B cell (primary cell): ENCODE data around the gene SPX. TPM values are rescaled to one million over a fixed set of nuclear protein-coding genes. Genes with fewer than 3 reads are reported as not detected.

ENCODE experiments used
- ATAC-seq: fragments of 200-7000 bp; cut with Tn5 transposase; one replicate; pipeline ENCODE4 v1.10.0; 2021; ENCODE audit warnings: low read depth, mild to moderate bottlenecking, moderate number of reproducible peaks, moderate library complexity
- CTCF ChIA-PET: fragments of 350-600 bp; sonication (Branson Sonifier 250); formaldehyde crosslinking; loops from one replicate; lab custom pipeline; 2021; ENCODE audit warnings: antibody characterized with exemption, inconsistent platforms; lab: Charles Lee
- POLR2A ChIA-PET: fragments of 350-600 bp; sonication (Branson Sonifier 250); formaldehyde crosslinking; loops from one replicate; lab custom pipeline; 2021; ENCODE audit warnings: antibody characterized with exemption; lab: Charles Lee
- DNase-seq: peaks from one replicate; pipeline ENCODE4 v3.0.0; 2013
- H2AFZ ChIP-seq: 2 replicates; pipeline ENCODE4 v1.6.1; 2012; ENCODE audit warnings: mild to moderate bottlenecking, low read depth, low read length; ENCODE audit not compliant: insufficient read depth, poor library complexity, severe bottlenecking
- H3K27ac ChIP-seq, 2 donors: 1 replicate in 1 of 2; 2 replicates in 1 of 2; pipeline ENCODE4 v1.5.1; 2012 to 2013; ENCODE audit warnings: low read length in 2 of 2, mild to moderate bottlenecking in 2 of 2, moderate library complexity in 1 of 2
- H3K27me3 ChIP-seq, 4 experiments: fragments of 200-600 bp in 1 of 4; sonication (generic) in 1 of 4; replicated peaks in 1 of 4; 1 replicate in 2 of 4; 2 replicates in 2 of 4; pipeline versions ENCODE4 v1.6.1 to v1.7.0; 2013 to 2016; ENCODE audit warnings: low read length in 3 of 4, mild to moderate bottlenecking in 2 of 4, mixed read lengths in 1 of 4, moderate library complexity in 1 of 4; ENCODE audit not compliant: insufficient read depth in 4 of 4, control insufficient read depth in 3 of 4; ENCODE audit errors: control extremely low read depth in 1 of 4
- H3K36me3 ChIP-seq, 2 experiments: replicated peaks in 1 of 2; 1 replicate in 1 of 2; 2 replicates in 1 of 2; pipeline versions ENCODE4 v1.6.1 to v1.7.1; 2013; ENCODE audit warnings: low read length in 1 of 2; ENCODE audit not compliant: insufficient read depth in 2 of 2, control insufficient read depth in 1 of 2; ENCODE audit errors: control extremely low read depth in 1 of 2, extremely low read depth in 1 of 2
- H3K4me1 ChIP-seq, 2 donors: fragments of 200-600 bp in 1 of 2; sonication (generic) in 1 of 2; 1 replicate in 1 of 2; 2 replicates in 1 of 2; pipeline versions ENCODE4 v1.5.1 to v1.6.1; 2013 to 2017; ENCODE audit warnings: low read length in 2 of 2; ENCODE audit not compliant: control insufficient read depth in 2 of 2, insufficient read depth in 2 of 2
- H3K4me2 ChIP-seq: replicated peaks from 2 replicates; pipeline ENCODE3; 2012; ENCODE audit warnings: mild to moderate bottlenecking, low read depth, low read length; ENCODE audit not compliant: poor library complexity, severe bottlenecking
- H3K4me3 ChIP-seq, 5 experiments: fragments of 200-600 bp in 1 of 5; sonication (generic) in 1 of 5; 1 replicate in 3 of 5; 2 replicates in 2 of 5; pipeline versions ENCODE4 v1.5.1 to v1.7.0; 2011 to 2016; ENCODE audit warnings: low read length in 4 of 5, mild to moderate bottlenecking in 4 of 5, low read depth in 2 of 5, control low read depth in 1 of 5, moderate library complexity in 1 of 5; ENCODE audit not compliant: insufficient read depth in 1 of 5; ENCODE audit errors: control extremely low read depth in 1 of 5, extremely low read depth in 1 of 5
- H3K79me2 ChIP-seq: fragments of 200-600 bp; sonication (generic); one replicate; pipeline ENCODE4 v1.6.0; 2016; ENCODE audit warnings: low read length; ENCODE audit not compliant: control insufficient read depth, insufficient read depth
- H3K9ac ChIP-seq: fragments of 200-600 bp; sonication (generic); 2 replicates; pipeline ENCODE4 v1.6.1; 2017; ENCODE audit warnings: mild to moderate bottlenecking, low read length, moderate library complexity
- H3K9me3 ChIP-seq, 3 donors: one replicate each; pipeline versions ENCODE4 v1.6.1 to v1.7.1; 2013; ENCODE audit warnings: low read length in 2 of 3; ENCODE audit not compliant: control insufficient read depth in 2 of 3, insufficient read depth in 1 of 3; ENCODE audit errors: control extremely low read depth in 1 of 3
- H4K20me1 ChIP-seq: 2 replicates; pipeline ENCODE4 v1.6.0; 2012; ENCODE audit warnings: mild to moderate bottlenecking, low read length; ENCODE audit not compliant: insufficient read depth, control insufficient read depth, poor library complexity, severe bottlenecking
- H3K27ac Mint-ChIP-seq: one replicate; pipeline ENCODE4 v1.8.0; 2021; ENCODE audit warnings: mixed read lengths
- H3K27me3 Mint-ChIP-seq: one replicate; pipeline ENCODE4 v1.8.0; 2021; ENCODE audit warnings: mixed read lengths
- H3K4me1 Mint-ChIP-seq: one replicate; pipeline ENCODE4 v1.8.0; 2021; ENCODE audit warnings: mixed read lengths
- H3K4me3 Mint-ChIP-seq: one replicate; pipeline ENCODE4 v1.8.0; 2021; ENCODE audit warnings: mixed read lengths
- H3K9me3 Mint-ChIP-seq: one replicate; pipeline ENCODE4 v1.8.0; 2022; ENCODE audit warnings: mixed read lengths; ENCODE audit not compliant: insufficient read depth
- EZH2 ChIP-seq: IDR thresholded peaks from 2 replicates; pipeline ENCODE4 v1.6.1; 2012; ENCODE audit warnings: borderline replicate concordance, low read depth, mild to moderate bottlenecking, moderate library complexity, low read length; ENCODE audit not compliant: insufficient read depth, poor library complexity, severe bottlenecking
- WGBS: methylation state at CpG from one replicate; pipeline ENCODE4 v1.1.5; 2013; ENCODE audit warnings: missing lambda C conversion rate; ENCODE audit not compliant: insufficient coverage; 5-methylcytosine and 5-hydroxymethylcytosine counted together
- intact Hi-C: fragments of 100-400 bp; cut with micrococcal nuclease; formaldehyde crosslinking; loops from one replicate; pipeline ENCODE4 v1.10.0; 2022
- polyA plus RNA-seq: library from polyadenylated mRNA; depleted of rRNA; stranded (reverse); fragments of >200 nt; gene quantifications from 2 replicates; pipeline ENCODE4 v1.2.3, GENCODE V29; 2012
- total RNA-seq, 2 donors: library from RNA; stranded (reverse); fragments of 120-200 nt in 1 of 2; gene quantifications; 1 replicate in 1 of 2; 2 replicates in 1 of 2; pipeline versions ENCODE4 v1.2.3 to v1.2.4, GENCODE V29; 2013 to 2022
- TF ChIP-seq, protein P1 (sequence below): fragments of 200-600 bp; IDR thresholded peaks from one replicate; pipeline ENCODE4 v1.8.0; 2022; ENCODE audit warnings: antibody characterized with exemption, mild to moderate bottlenecking

SPX gene
- total and polyA plus RNA-seq, 2 donors (not counting 1 experiment from before 2014, with no cell fraction given) = 0.04 to 0.39 TPM

DNA sequence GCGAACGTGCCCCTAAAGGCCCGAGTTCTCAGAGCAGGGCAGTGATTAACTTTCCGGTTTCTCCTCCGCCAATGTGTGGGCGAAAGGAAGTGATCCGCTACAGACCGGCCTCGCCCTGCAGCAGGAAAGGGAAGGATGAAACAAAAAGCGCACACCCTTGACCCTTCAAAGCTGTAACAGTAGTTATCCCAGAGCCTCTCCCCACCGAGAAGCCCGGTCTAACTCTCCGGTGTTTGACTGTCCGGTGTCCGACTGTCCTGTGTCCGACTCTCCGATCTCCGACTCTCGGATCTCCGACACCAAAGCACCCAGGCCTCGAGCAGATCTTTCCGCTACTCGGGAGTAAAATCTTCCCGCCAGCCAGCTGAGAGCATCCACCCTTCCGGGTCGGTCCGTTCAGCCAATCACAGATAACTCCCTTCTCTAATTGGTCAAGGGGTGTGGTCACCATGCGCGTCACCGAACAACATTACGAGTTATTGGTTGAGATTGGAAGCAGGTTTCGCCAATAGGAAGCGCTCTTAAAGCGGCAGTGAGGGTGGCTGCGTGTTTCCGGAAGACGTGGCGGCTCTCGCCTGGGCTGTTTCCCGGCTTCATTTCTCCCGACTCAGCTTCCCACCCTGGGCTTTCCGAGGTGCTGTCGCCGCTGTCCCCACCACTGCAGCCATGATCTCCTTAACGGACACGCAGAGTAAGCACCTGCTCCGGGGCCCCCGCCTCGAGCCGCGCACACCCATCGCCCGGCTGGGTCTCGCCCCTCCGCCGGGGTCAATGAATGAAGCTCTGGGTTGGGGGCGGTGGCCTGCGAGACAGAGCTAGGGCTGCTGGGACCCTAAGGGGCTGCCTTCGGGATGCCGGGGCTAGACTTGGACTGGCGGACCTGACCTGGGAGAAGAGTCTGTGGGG, 24.6 kb upstream of the SPX start, which contains the start of the genes GOLT1B and RECQL:
TSS of gene GOLT1B (plus strand) at position 532 of the 906 bp plus-strand sequence. CDS start at position 667, 135 bp downstream.
TSS of gene RECQL (minus strand) at position 378 of the 906 bp plus-strand sequence. CDS start 2,065 bp downstream, outside the sequence.
- Mint-ChIP-seq H3K9me3 (no peaks in the 10 kb centered on the region), H3K4me3 (no peak within 1 kb of the TSS), H3K27me3 (no peaks in the 10 kb centered on the region), H3K27ac (no peak within 1 kb of the TSS), H3K4me1 (peaks cover 37% of the 10 kb centered on the region)
- ChIA-PET POLR2A (interaction anchor here (1.0 to 1.6 kb wide), 3 partner anchors 27 to 1123 kb away, joined by 3 to 6 read pairs (median 4); partner anchors contain the start of genes ETNK1 and PYROXD1), CTCF (interaction anchor here (0.8 to 1.0 kb wide), 2 partner anchors 64 to 179 kb away, joined by 3 read pairs; partner anchors contain the start of gene PYROXD1)
- no peaks in the 10 kb centered on the region for H3K9me3 ChIP-seq
- H3K9ac ChIP-seq = peak within 1 kb of the TSS; percentile 96
- peaks cover 12% of the 10 kb centered on the region for H4K20me1 ChIP-seq
- H3K27me3 ChIP-seq = no peaks in the 10 kb centered on the region
- under 1% methylated on average over 57 of the region's 61 CpGs for WGBS
- H3K27ac ChIP-seq = peak within 1 kb of the TSS; percentile 70 to 89
- H3K4me1 ChIP-seq = peaks cover 26 to 28% of the 10 kb centered on the region in 2 donors
- peak within 1 kb of the TSS; percentile 87 for H3K4me2 ChIP-seq
- H3K36me3 ChIP-seq = peaks cover 0 to 25% of the 10 kb centered on the region in 2 experiments
- peak within 1 kb of the TSS; percentile 99 for H2AFZ ChIP-seq
- DNase-seq = peak; percentile 96
- TF ChIP-seq EZH2 = no peak
- TF ChIP-seq, protein P1, sequence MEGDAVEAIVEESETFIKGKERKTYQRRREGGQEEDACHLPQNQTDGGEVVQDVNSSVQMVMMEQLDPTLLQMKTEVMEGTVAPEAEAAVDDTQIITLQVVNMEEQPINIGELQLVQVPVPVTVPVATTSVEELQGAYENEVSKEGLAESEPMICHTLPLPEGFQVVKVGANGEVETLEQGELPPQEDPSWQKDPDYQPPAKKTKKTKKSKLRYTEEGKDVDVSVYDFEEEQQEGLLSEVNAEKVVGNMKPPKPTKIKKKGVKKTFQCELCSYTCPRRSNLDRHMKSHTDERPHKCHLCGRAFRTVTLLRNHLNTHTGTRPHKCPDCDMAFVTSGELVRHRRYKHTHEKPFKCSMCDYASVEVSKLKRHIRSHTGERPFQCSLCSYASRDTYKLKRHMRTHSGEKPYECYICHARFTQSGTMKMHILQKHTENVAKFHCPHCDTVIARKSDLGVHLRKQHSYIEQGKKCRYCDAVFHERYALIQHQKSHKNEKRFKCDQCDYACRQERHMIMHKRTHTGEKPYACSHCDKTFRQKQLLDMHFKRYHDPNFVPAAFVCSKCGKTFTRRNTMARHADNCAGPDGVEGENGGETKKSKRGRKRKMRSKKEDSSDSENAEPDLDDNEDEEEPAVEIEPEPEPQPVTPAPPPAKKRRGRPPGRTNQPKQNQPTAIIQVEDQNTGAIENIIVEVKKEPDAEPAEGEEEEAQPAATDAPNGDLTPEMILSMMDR = no peak
- intact Hi-C loops = loop anchor here (1.0 to 5.0 kb wide), 5 partner anchors 25 to 1041 kb away; partner anchors contain the start of genes C2CD5, LDHB, PYROXD1 and SPX
- H3K79me2 ChIP-seq = peaks cover 83% of the 10 kb centered on the region
- peak within 1 kb of the TSS; percentile 69 to 97 (median 92) for H3K4me3 ChIP-seq
- peak; percentile 95 for ATAC-seq
